HCT116 (cell line): Measurements from ENCODE around the gene NTRK3. TPM values are rescaled to one million over a fixed set of nuclear protein-coding genes. Genes with fewer than 3 reads are reported as not detected.

Source experiments
- ATAC-seq: fragments of 200-7000 bp; cut with Tn5 transposase; 2 replicates; pipeline ENCODE4 v1.9.1; 2020; ENCODE audit warnings: mild to moderate bottlenecking, moderate library complexity
- BruUV-seq: library from RNA; stranded (reverse); fragments of 400-500 nt; replicated peaks from 2 replicates; lab custom pipeline; 2021; lab: Mats Ljungman, UMichigan
- CTCF ChIA-PET: fragments of 300-600 bp; sonication (Branson Sonifier 250); formaldehyde crosslinking; loops from one replicate; lab custom pipeline; 2021; ENCODE audit warnings: antibody characterized with exemption; lab: Charles Lee
- POLR2A ChIA-PET: fragments of 300-600, 350-600 bp; sonication (Branson Sonifier 250); formaldehyde crosslinking; loops from one replicate; lab custom pipeline; 2021; ENCODE audit warnings: antibody characterized with exemption; lab: Charles Lee
- RAD21 ChIA-PET, 2 experiments: fragments of 300-600 bp; sonication (Branson Sonifier 250); formaldehyde crosslinking; loops; one replicate each; lab custom pipeline; 2023; ENCODE audit warnings: low total read pairs in 2 of 2; ENCODE audit not compliant: uncharacterized antibody in 2 of 2, unreplicated experiment in 2 of 2, low non-redundant PET in 1 of 2; lab: Charles Lee
- DNase-seq: peaks from one replicate; pipeline ENCODE4 v3.0.0-alpha.2; 2010; ENCODE audit warnings: low read depth, low spot score
- H2AFZ ChIP-seq: fragments of 200-600 bp; shearing (Covaris generic), sonication (generic); 2 replicates; pipeline ENCODE4 v1.6.1; 2017; ENCODE audit warnings: low read depth, mixed run types, mixed read lengths, antibody characterized with exemption, low read length; ENCODE audit not compliant: poor library complexity, severe bottlenecking
- H3K27ac ChIP-seq: 2 replicates; pipeline ENCODE4 v1.5.1; 2012; ENCODE audit warnings: low read depth, low read length
- H3K27me3 ChIP-seq: fragments of 200-600 bp; sonication (generic); 2 replicates; pipeline ENCODE4 v1.6.1; 2016; ENCODE audit warnings: mixed run types, low read length, mixed read lengths; ENCODE audit not compliant: insufficient read depth
- H3K36me3 ChIP-seq, 2 experiments: fragments of 200-500 bp in 1 of 2; fragments of 200-600 bp in 1 of 2; sonication (Bioruptor generic) in 1 of 2; sonication (generic) in 1 of 2; 2 replicates each; pipeline versions ENCODE4 v1.5.1 to v1.6.1; 2014 to 2016; ENCODE audit warnings: low read length in 2 of 2, inconsistent platforms in 1 of 2, mixed read lengths in 1 of 2, mixed run types in 1 of 2; ENCODE audit not compliant: insufficient read depth in 2 of 2, control insufficient read depth in 1 of 2
- H3K4me1 ChIP-seq, 2 experiments: fragments of 200-600 bp in 1 of 2; sonication (generic) in 1 of 2; 2 replicates each; pipeline versions ENCODE4 v1.5.1 to v1.6.1; 2012 to 2017; ENCODE audit warnings: low read length in 2 of 2, inconsistent platforms in 1 of 2, mild to moderate bottlenecking in 1 of 2, mixed read lengths in 1 of 2, mixed run types in 1 of 2, moderate library complexity in 1 of 2; ENCODE audit not compliant: insufficient read depth in 2 of 2, control insufficient read depth in 1 of 2
- H3K4me2 ChIP-seq: fragments of 200-600 bp; sonication (generic); 2 replicates; pipeline ENCODE4 v1.6.1; 2017; ENCODE audit warnings: mixed run types, low read length, mixed read lengths
- H3K4me3 ChIP-seq, 2 experiments: fragments of 200-600 bp in 1 of 2; sonication (generic) in 1 of 2; replicated peaks in 1 of 2; 2 replicates each; pipeline ENCODE4 v1.5.1; 2011 to 2016; ENCODE audit warnings: low read length in 2 of 2, control low read depth in 1 of 2, low read depth in 1 of 2, mild to moderate bottlenecking in 1 of 2, mixed read lengths in 1 of 2, mixed run types in 1 of 2
- H3K79me2 ChIP-seq: fragments of 200-600 bp; sonication (generic); 2 replicates; pipeline ENCODE4 v1.6.1; 2017; ENCODE audit warnings: mild to moderate bottlenecking, mixed run types, low read length, moderate library complexity, mixed read lengths; ENCODE audit not compliant: insufficient read depth
- H3K9ac ChIP-seq: fragments of 200-600 bp; sonication (generic); 2 replicates; pipeline ENCODE4 v1.6.1; 2016; ENCODE audit warnings: low read length, mixed read lengths
- H3K9me2 ChIP-seq: fragments of 200-600 bp; sonication (generic), shearing (Covaris generic); 2 replicates; pipeline ENCODE4 v1.6.1; 2017; ENCODE audit warnings: mixed run types, mild to moderate bottlenecking, moderate library complexity; ENCODE audit not compliant: insufficient read depth
- H3K9me3 ChIP-seq, 2 experiments: fragments of 200-500 bp in 1 of 2; fragments of 200-600 bp in 1 of 2; sonication (Bioruptor generic) in 1 of 2; sonication (generic) in 1 of 2; 2 replicates each; pipeline ENCODE4 v1.6.1; 2014 to 2017; ENCODE audit warnings: low read length in 2 of 2, mixed read lengths in 2 of 2, inconsistent platforms in 1 of 2, low read depth in 1 of 2, mild to moderate bottlenecking in 1 of 2, mixed run types in 1 of 2, moderate library complexity in 1 of 2; ENCODE audit not compliant: control insufficient read depth in 1 of 2, insufficient read depth in 1 of 2
- H4K20me1 ChIP-seq: fragments of 200-600 bp; sonication (generic), shearing (Covaris generic); 2 replicates; pipeline ENCODE4 v1.6.1; 2017; ENCODE audit warnings: mixed run types, mild to moderate bottlenecking, moderate library complexity; ENCODE audit not compliant: insufficient read depth
- ATF3 ChIP-seq: IDR thresholded peaks from 2 replicates; pipeline ENCODE4 v1.6.1; 2012
- CTCF ChIP-seq, 3 experiments: fragments of 200-600 bp in 1 of 3; sonication (generic) in 1 of 3; IDR thresholded peaks in 2 of 3; conservative IDR thresholded peaks in 1 of 3; 2 replicates each; pipeline ENCODE4 v1.5.1; 2012 to 2017; ENCODE audit warnings: low read depth in 2 of 3, low read length in 2 of 3, antibody characterized with exemption in 1 of 3, borderline replicate concordance in 1 of 3, control low read depth in 1 of 3, mild to moderate bottlenecking in 1 of 3, mixed read lengths in 1 of 3, mixed run types in 1 of 3, moderate library complexity in 1 of 3; ENCODE audit not compliant: insufficient read depth in 1 of 3
- POLR2A ChIP-seq: IDR thresholded peaks from 2 replicates; pipeline ENCODE4 v1.7.0; 2011; ENCODE audit warnings: borderline replicate concordance; ENCODE audit not compliant: insufficient read depth, insufficient read length; ENCODE audit errors: extremely low read depth
- REST ChIP-seq: IDR thresholded peaks from 2 replicates; pipeline ENCODE4 v1.6.1; 2012; ENCODE audit warnings: low read depth
- ZNF274 ChIP-seq: fragments of 200-500 bp; sonication (Bioruptor generic); IDR thresholded peaks from 2 replicates; pipeline ENCODE4 v1.6.1; 2014; ENCODE audit warnings: mild to moderate bottlenecking, low read depth, low read length, inconsistent platforms
- intact Hi-C: fragments of 100-400 bp; cut with micrococcal nuclease; formaldehyde crosslinking; loops from 2 replicates; pipeline ENCODE4 v1.10.0; 2022
- total RNA-seq: library from RNA; stranded (reverse); gene quantifications from one replicate; pipeline ENCODE4 v1.2.1, GENCODE V29; 2021; ENCODE audit not compliant: unreplicated experiment

Gene NTRK3
- total RNA-seq, 1 experiment from 2014 or later, result not detected

GRCh38 chr15:88127432-88127790, 129.1 kb downstream of the NTRK3 start:
- DNase-seq, result no peak
- no peaks in the 10 kb centered on the region for H4K20me1 ChIP-seq
- H3K36me3 ChIP-seq, result no peaks in the 10 kb centered on the region
- no peak overlapping the region for H3K27ac ChIP-seq
- no peaks in the 10 kb centered on the region for H3K9me2 ChIP-seq
- ATAC-seq, result no peak
- no TSS peak for BruUV-seq
- no peaks in the 10 kb centered on the region for H3K4me1 ChIP-seq
- no peak overlapping the region for H3K4me2 ChIP-seq
- H3K27me3 ChIP-seq, result no peaks in the 10 kb centered on the region
- H3K9ac ChIP-seq, result no peak overlapping the region
- RAD21 ChIA-PET, result no interaction called here
- intact Hi-C loops, result no loop called here
- no peak overlapping the region for H3K4me3 ChIP-seq
- TF ChIP-seq CTCF (IDR thresholded peaks at IDR 0.05 in 2 of 3, conservative IDR thresholded peaks at IDR 0.05 in 1 of 3; ENCODE audit: borderline replicate concordance in 1 of 3, insufficient read depth in 1 of 3, low read depth in 2 of 3, low read length in 2 of 3) (no peak), POLR2A (no peak), ZNF274 (no peak), ATF3 (no peak), REST (no peak)
- TF ChIP-seq, all 23 proteins: peak for 0
- POLR2A ChIA-PET, result no interaction called here
- H3K9me3 ChIP-seq, result no peaks in the 10 kb centered on the region
- H2AFZ ChIP-seq, result no peak overlapping the region
- CTCF ChIA-PET, result no interaction called here
- no peaks in the 10 kb centered on the region for H3K79me2 ChIP-seq
